ENCODE data around the gene DAPK1.

The DAPK1 gene

GRCh38 chr9:87628346-87628745 is 130.7 kb downstream of the DAPK1 start:
- no peak for ATAC-seq
- DNase-seq: no peak
- Mint-ChIP-seq H3K27ac (no peak overlapping the region), H3K4me3 (no peak overlapping the region), H3K27me3 (no peaks in the 10 kb centered on the region), H3K4me1 (no peaks in the 10 kb centered on the region), H3K9me3 (peaks cover 0 to 7% of the 10 kb centered on the region in 2 donors)

GRCh38 chr9:87629104-87629503 is 131.4 kb downstream of the DAPK1 start:
- Mint-ChIP-seq H3K9me3 (peaks cover 0 to 7% of the 10 kb centered on the region in 2 donors), H3K4me1 (no peaks in the 10 kb centered on the region), H3K27me3 (no peaks in the 10 kb centered on the region), H3K4me3 (no peak overlapping the region), H3K27ac (no peak overlapping the region)
- DNase-seq (no peak), ATAC-seq (no peak)

DNA sequence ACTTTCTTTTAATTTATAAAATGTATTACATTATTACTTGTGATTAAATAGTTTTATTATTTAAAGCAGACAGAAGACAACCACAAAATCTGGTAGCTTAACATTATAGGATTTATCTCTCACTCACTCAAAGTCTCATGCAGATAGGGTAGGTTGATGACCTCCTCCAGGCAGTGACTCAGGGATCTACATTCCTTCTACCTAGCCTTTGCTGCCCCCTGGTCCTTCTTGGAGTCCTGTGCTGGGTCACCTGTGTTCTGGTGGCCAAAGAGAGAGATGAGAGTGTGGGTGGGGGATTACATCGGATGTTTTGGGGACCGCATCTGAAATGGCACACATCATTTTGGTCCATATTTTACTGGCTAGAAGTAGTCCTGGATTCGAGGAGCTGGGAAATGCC is 132.6 kb downstream of the DAPK1 start:
- ATAC-seq (no peak), DNase-seq (no peak)
- no peak overlapping the region for H3K4me3 Mint-ChIP-seq
- no peaks in the 10 kb centered on the region for H3K4me1 Mint-ChIP-seq
- no peak overlapping the region for H3K27ac Mint-ChIP-seq
- no peaks in the 10 kb centered on the region for H3K27me3 Mint-ChIP-seq
- H3K9me3 Mint-ChIP-seq: no peaks in the 10 kb centered on the region

- no peaks in the 10 kb centered on the region for H3K4me1 Mint-ChIP-seq
- ATAC-seq (no peak), DNase-seq (no peak)
- H3K4me3 Mint-ChIP-seq: no peak overlapping the region
- no peaks in the 10 kb centered on the region for H3K27me3 Mint-ChIP-seq
- H3K27ac Mint-ChIP-seq: no peak overlapping the region
- no peaks in the 10 kb centered on the region for H3K9me3 Mint-ChIP-seq
Observed at GRCh38 chr9:87630846-87631245, 133.2 kb downstream of the DAPK1 start.

DNA sequence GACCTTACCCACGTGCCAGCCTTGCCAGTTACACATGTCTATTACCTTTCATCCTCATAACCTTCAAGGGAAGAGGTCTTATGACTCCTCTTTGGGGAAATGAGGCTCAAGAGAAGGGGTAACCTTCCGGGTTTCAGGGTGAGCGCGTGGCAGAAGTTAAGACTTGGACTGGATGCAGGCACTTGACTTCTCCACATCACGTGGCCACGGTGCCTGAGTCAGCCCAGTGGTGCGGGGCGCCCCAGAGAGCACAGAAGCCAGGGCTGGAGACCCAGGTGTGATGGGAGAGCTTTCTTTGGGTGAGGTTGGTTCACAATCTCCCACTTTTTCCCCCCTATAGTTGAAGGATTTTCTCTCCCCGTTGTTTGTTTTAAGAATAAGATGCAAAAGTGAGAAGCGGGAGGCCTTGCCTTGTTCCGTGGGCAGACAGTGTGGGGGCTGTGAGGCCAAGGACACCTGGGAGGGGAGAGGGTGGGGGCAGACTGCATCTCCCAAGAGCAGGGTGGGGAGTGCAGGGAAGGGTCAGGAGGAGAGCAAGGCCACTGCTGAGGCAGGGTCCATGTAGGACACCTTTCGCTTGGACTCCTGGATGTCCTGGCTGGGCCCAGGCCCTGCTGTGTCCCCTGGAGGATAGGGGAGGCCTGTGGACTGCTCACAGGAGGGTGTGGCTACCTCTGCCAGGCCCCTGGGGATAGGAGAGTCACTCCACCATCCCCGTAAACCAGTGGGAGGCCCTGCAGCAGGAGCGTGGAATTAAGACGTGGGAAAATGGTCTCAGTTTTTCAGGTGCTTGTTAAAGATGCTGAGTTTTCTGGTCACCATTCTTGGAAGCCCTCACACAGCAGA is 138.2 kb downstream of the DAPK1 start:
- H3K4me1 Mint-ChIP-seq: no peaks in the 10 kb centered on the region
- no peaks in the 10 kb centered on the region for H3K9me3 Mint-ChIP-seq
- DNase-seq: no peak
- no peak overlapping the region for H3K4me3 Mint-ChIP-seq
- ATAC-seq: peak; percentile 35
- H3K27me3 Mint-ChIP-seq: peaks cover 9% of the 10 kb centered on the region
- no peak overlapping the region for H3K27ac Mint-ChIP-seq

DNA sequence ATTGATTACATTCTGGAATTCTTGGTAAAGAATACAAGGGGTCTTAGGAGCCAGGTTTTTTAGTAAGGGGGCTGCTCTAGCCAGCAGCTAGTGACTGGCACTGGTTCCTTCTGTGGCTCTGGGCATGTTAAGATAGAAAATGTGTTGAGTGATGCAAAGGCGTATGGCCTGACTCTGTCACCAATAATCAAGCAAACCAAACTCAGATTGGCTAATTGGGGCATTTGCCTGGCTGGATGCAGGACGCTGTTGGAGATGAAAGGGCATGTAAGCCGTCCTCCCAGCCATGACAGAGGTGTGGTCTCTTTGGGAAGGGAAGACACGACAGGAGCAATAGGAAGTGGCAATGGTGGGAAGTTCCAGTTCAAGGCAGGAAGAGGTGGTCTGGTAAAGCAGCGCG is 140.6 kb downstream of the DAPK1 start:
- H3K27ac Mint-ChIP-seq: no peak overlapping the region
- no peaks in the 10 kb centered on the region for H3K4me1 Mint-ChIP-seq
- peaks cover 9% of the 10 kb centered on the region for H3K27me3 Mint-ChIP-seq
- H3K4me3 Mint-ChIP-seq: no peak overlapping the region
- DNase-seq (no peak), ATAC-seq (no peak)
- H3K9me3 Mint-ChIP-seq: no peaks in the 10 kb centered on the region

GRCh38 chr9:87639949-87640348 is 142.3 kb downstream of the DAPK1 start:
- H3K27ac Mint-ChIP-seq: no peak overlapping the region
- DNase-seq (no peak), ATAC-seq (no peak)

DNA sequence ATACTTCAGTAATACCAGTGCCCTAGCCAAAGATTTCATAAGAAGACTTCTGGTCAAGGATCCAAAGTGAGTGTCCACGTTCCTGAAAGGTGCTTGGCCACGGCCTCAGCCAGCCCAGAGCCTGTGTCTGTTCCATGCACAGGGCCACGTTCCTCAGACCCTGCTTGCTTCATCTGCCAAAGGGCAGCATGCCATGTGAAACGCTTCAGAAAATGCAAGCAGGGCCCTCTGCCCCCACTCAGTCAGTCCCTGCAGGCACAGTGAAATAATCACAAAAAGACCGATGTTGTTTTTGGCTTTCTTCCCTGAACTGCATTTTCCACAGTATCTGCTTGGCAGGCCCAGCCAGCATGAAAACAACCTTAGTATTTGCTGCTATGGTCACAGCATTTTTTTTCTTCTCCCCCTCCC is 142.7 kb downstream of the DAPK1 start:
- Mint-ChIP-seq H3K4me3 (no peak overlapping the region), H3K9me3 (no peaks in the 10 kb centered on the region), H3K27ac (no peak overlapping the region), H3K4me1 (no peaks in the 10 kb centered on the region), H3K27me3 (peaks cover 9% of the 10 kb centered on the region)
- ATAC-seq: no peak
- DNase-seq: no peak

More at GRCh38 chr9:87639949-87640348, 142.3 kb downstream of the DAPK1 start:
- no peaks in the 10 kb centered on the region for H3K4me1 Mint-ChIP-seq
- no peaks in the 10 kb centered on the region for H3K9me3 Mint-ChIP-seq
- H3K27me3 Mint-ChIP-seq: peaks cover 9% of the 10 kb centered on the region
- H3K4me3 Mint-ChIP-seq: no peak overlapping the region

- no peaks in the 10 kb centered on the region for H3K4me1 Mint-ChIP-seq
- H3K27ac Mint-ChIP-seq: no peak overlapping the region
- no peaks in the 10 kb centered on the region for H3K9me3 Mint-ChIP-seq
- H3K4me3 Mint-ChIP-seq: no peak overlapping the region
- peaks cover 9% of the 10 kb centered on the region for H3K27me3 Mint-ChIP-seq
- DNase-seq (no peak), ATAC-seq (no peak)
Observed at GRCh38 chr9:87641067-87641466, 143.4 kb downstream of the DAPK1 start.

- no peaks in the 10 kb centered on the region for H3K9me3 Mint-ChIP-seq
- no peak overlapping the region for H3K27ac Mint-ChIP-seq
- H3K4me1 Mint-ChIP-seq: no peaks in the 10 kb centered on the region
- no peak for DNase-seq
- ATAC-seq: no peak
- no peak overlapping the region for H3K4me3 Mint-ChIP-seq
- peaks cover 9% of the 10 kb centered on the region for H3K27me3 Mint-ChIP-seq
Observed at GRCh38 chr9:87642330-87643106, 144.9 kb downstream of the DAPK1 start.

GRCh38 chr9:87643107-87643650 is 145.5 kb downstream of the DAPK1 start:
- no peaks in the 10 kb centered on the region for H3K4me1 Mint-ChIP-seq
- H3K9me3 Mint-ChIP-seq: no peaks in the 10 kb centered on the region
- H3K27me3 Mint-ChIP-seq: peaks cover 9% of the 10 kb centered on the region
- H3K4me3 Mint-ChIP-seq: no peak overlapping the region
- H3K27ac Mint-ChIP-seq: no peak overlapping the region
- no peak for ATAC-seq
- no peak for DNase-seq

- Mint-ChIP-seq H3K9me3 (no peaks in the 10 kb centered on the region), H3K27me3 (peaks cover 4% of the 10 kb centered on the region), H3K4me3 (no peak overlapping the region), H3K4me1 (no peaks in the 10 kb centered on the region), H3K27ac (no peak overlapping the region)
- ATAC-seq (no peak), DNase-seq (no peak)
Observed at GRCh38 chr9:87643778-87644570, 146.3 kb downstream of the DAPK1 start.

GRCh38 chr9:87644659-87645058 is 147.0 kb downstream of the DAPK1 start:
- Mint-ChIP-seq H3K27ac (no peak overlapping the region), H3K9me3 (no peaks in the 10 kb centered on the region), H3K27me3 (no peaks in the 10 kb centered on the region), H3K4me1 (no peaks in the 10 kb centered on the region), H3K4me3 (no peak overlapping the region)
- DNase-seq: no peak
- ATAC-seq: no peak

DNA sequence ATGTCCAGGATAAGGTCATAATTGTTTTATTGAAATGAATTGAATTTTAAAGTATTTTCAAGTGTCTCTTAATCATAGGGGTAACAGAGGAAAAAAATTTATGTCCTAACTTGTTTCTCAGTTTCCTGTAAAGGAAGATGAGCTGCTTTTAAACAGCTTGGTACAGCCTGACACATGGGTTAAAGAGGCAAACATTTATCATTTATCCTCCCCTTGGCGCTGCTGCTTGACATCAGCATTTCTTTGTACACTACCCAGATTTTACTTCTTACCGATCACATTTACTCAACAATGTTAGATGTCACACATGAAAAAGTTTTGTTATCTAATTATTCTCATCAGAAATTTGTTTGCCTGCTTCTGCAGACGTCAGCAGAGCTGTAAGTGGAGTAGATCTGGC is 148.9 kb downstream of the DAPK1 start:
- H3K9me3 Mint-ChIP-seq: no peaks in the 10 kb centered on the region
- no peak overlapping the region for H3K4me3 Mint-ChIP-seq
- no peak for DNase-seq
- H3K4me1 Mint-ChIP-seq: no peaks in the 10 kb centered on the region
- no peak overlapping the region for H3K27ac Mint-ChIP-seq
- no peaks in the 10 kb centered on the region for H3K27me3 Mint-ChIP-seq
- ATAC-seq: no peak

DNA sequence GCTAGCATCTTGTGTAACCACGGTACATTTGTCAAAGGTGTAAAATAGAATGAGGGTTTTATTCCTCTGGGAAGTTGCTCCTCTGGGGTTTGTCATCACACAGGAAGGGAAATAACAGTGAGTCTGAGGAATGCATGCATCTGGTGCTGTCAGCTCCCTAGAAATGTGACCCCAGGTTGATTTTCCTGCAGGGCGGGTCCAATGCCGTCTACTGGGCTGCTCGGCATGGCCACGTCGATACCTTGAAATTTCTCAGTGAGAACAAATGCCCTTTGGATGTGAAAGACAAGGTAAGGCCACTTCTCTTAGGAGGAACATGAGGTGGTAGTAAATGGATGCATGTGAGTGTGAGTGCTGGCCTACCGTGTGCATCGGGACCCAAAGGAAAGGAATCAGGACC is 149.4 kb downstream of the DAPK1 start:
- Mint-ChIP-seq H3K9me3 (no peaks in the 10 kb centered on the region), H3K4me3 (no peak overlapping the region), H3K27me3 (no peaks in the 10 kb centered on the region), H3K27ac (no peak overlapping the region), H3K4me1 (no peaks in the 10 kb centered on the region)
- DNase-seq (no peak), ATAC-seq (no peak)

Data from stimulated activated naive CD8-positive, alpha-beta T cell treated with anti-CD3 and anti-CD28 coated beads, Interleukin-15, amount 100 ng/mL, for 72 hours (primary cell).